SK-N-SH (cell line): ENCODE results near the gene B2M. TPM values are rescaled to one million over a fixed set of nuclear protein-coding genes. Genes with fewer than 3 reads are reported as not detected.

Source experiments
- CTCF ChIA-PET: fragments of 300-600, 350-600 bp; formaldehyde crosslinking; extraction: SDS; loops from one replicate; lab custom pipeline; 2021; lab: Yijun Ruan, JAX
- POLR2A ChIA-PET: fragments of 350-600 bp; sonication (Branson Sonifier 250); formaldehyde crosslinking; extraction: SDS; loops from one replicate; lab custom pipeline; 2020; ENCODE audit warnings: antibody characterized with exemption, inconsistent platforms; lab: Yijun Ruan, JAX
- DNase-seq: peaks from one replicate; pipeline ENCODE4 v3.0.0; 2012
- H2AFZ ChIP-seq: fragments of 200-600 bp; sonication (generic); 2 replicates; pipeline ENCODE4 v1.8.1; 2016; ENCODE audit warnings: antibody characterized with exemption, mild to moderate bottlenecking, low read depth
- H3F3A ChIP-seq: fragments of 200-600 bp; sonication (generic); replicated peaks from 2 replicates; pipeline ENCODE3; 2016; ENCODE audit warnings: antibody characterized with exemption, mild to moderate bottlenecking; ENCODE audit not compliant: insufficient read depth
- H3K27ac ChIP-seq, 2 experiments: fragments of 200-500 bp in 1 of 2; fragments of 200-600 bp in 1 of 2; sonication (Bioruptor generic) in 1 of 2; sonication (generic), shearing (Covaris generic) in 1 of 2; 2 replicates each; pipeline versions ENCODE4 v1.5.1 to v1.6.1; 2014 to 2016; ENCODE audit warnings: low read depth in 2 of 2, inconsistent platforms in 1 of 2, low read length in 1 of 2, mild to moderate bottlenecking in 1 of 2, mixed read lengths in 1 of 2
- H3K27me3 ChIP-seq: fragments of 200-600 bp; sonication (generic), shearing (Covaris generic); 2 replicates; pipeline ENCODE4 v1.6.1; 2016; ENCODE audit warnings: mixed run types; ENCODE audit not compliant: insufficient read depth
- H3K36me3 ChIP-seq, 2 experiments: fragments of 200-500 bp in 1 of 2; fragments of 200-600 bp in 1 of 2; sonication (Bioruptor generic) in 1 of 2; sonication (generic) in 1 of 2; replicated peaks in 1 of 2; 2 replicates each; pipeline versions ENCODE3 to v1.5.1; 2014 to 2016; ENCODE audit warnings: low read length in 1 of 2, mild to moderate bottlenecking in 1 of 2; ENCODE audit not compliant: insufficient read depth in 2 of 2, control insufficient read depth in 1 of 2
- H3K4me1 ChIP-seq, 2 experiments: fragments of 200-500 bp in 1 of 2; fragments of 200-600 bp in 1 of 2; sonication (Bioruptor generic) in 1 of 2; sonication (generic), shearing (Covaris generic) in 1 of 2; 2 replicates each; pipeline versions ENCODE4 v1.5.1 to v1.6.1; 2014 to 2016; ENCODE audit warnings: low read depth in 1 of 2, low read length in 1 of 2, mixed run types in 1 of 2; ENCODE audit not compliant: insufficient read depth in 2 of 2, control insufficient read depth in 1 of 2
- H3K4me2 ChIP-seq: fragments of 200-600 bp; sonication (generic), shearing (Covaris generic); 2 replicates; pipeline ENCODE4 v1.6.1; 2017; ENCODE audit warnings: mixed run types
- H3K4me3 ChIP-seq, 2 experiments: fragments of 200-500 bp in 1 of 2; fragments of 200-600 bp in 1 of 2; sonication (Bioruptor generic) in 1 of 2; sonication (generic), shearing (Covaris generic) in 1 of 2; 2 replicates each; pipeline versions ENCODE4 v1.5.1 to v1.8.1; 2014 to 2016; ENCODE audit warnings: low read depth in 2 of 2, inconsistent platforms in 1 of 2, low read length in 1 of 2, mild to moderate bottlenecking in 1 of 2, mixed read lengths in 1 of 2, moderate library complexity in 1 of 2
- H3K79me2 ChIP-seq: fragments of 200-600 bp; sonication (generic); 2 replicates; pipeline ENCODE4 v1.8.1; 2017; ENCODE audit warnings: mild to moderate bottlenecking; ENCODE audit not compliant: insufficient read depth
- H3K9ac ChIP-seq: fragments of 200-600 bp; sonication (generic); 2 replicates; pipeline ENCODE4 v1.6.1; 2017; ENCODE audit warnings: mixed run types
- H3K9me2 ChIP-seq: fragments of 200-600 bp; sonication (generic); 2 replicates; pipeline ENCODE4 v1.6.1; 2017; ENCODE audit warnings: mixed run types
- H3K9me3 ChIP-seq: fragments of 200-600 bp; sonication (generic); 2 replicates; pipeline ENCODE4 v1.6.1; 2017; ENCODE audit warnings: mixed run types, mild to moderate bottlenecking, moderate library complexity
- H4K20me1 ChIP-seq: fragments of 200-600 bp; sonication (generic); 2 replicates; pipeline ENCODE4 v1.6.1; 2017; ENCODE audit warnings: mild to moderate bottlenecking, mixed run types; ENCODE audit not compliant: insufficient read depth
- CHD2 ChIP-seq: fragments of 150-350 bp; IDR thresholded peaks from 2 replicates; pipeline ENCODE4 v1.6.1; 2018; ENCODE audit warnings: low read length; ENCODE audit not compliant: partially characterized antibody
- GATA2 ChIP-seq: sonication (generic); formaldehyde crosslinking; IDR thresholded peaks from 2 replicates; pipeline ENCODE4 v1.5.0; 2020; ENCODE audit warnings: mild to moderate bottlenecking, missing genetic modification reagents
- JUND ChIP-seq: IDR thresholded peaks from 2 replicates; pipeline ENCODE4 v1.4.0; 2012
- MEF2A ChIP-seq: IDR thresholded peaks from 2 replicates; pipeline ENCODE4 v1.4.0; 2012; ENCODE audit warnings: low read depth, borderline replicate concordance
- MXI1 ChIP-seq: IDR thresholded peaks from 2 replicates; pipeline ENCODE4 v1.6.1; 2012; ENCODE audit warnings: mild to moderate bottlenecking, low read depth, low read length, improper control_type of control experiment
- NFIC ChIP-seq: IDR thresholded peaks from 2 replicates; pipeline ENCODE4 v1.4.0; 2012; ENCODE audit warnings: borderline replicate concordance
- NRF1 ChIP-seq: IDR thresholded peaks from 2 replicates; pipeline ENCODE4 v1.6.1; 2012; ENCODE audit warnings: low read depth, mild to moderate bottlenecking, low read length
- TAF1 ChIP-seq: IDR thresholded peaks from 2 replicates; pipeline ENCODE4 v1.6.1; 2012; ENCODE audit warnings: low read depth, mild to moderate bottlenecking, low read length, moderate library complexity, borderline replicate concordance
- YY1 ChIP-seq: IDR thresholded peaks from 2 replicates; pipeline ENCODE4 v1.4.0; 2012; ENCODE audit warnings: low read depth, mild to moderate bottlenecking
- WGBS: methylation state at CpG from one replicate; pipeline ENCODE4 v1.1.6; 2017; ENCODE audit warnings: low lambda C conversion rate; 5-methylcytosine and 5-hydroxymethylcytosine counted together
- polyA plus RNA-seq, 3 experiments: library from polyadenylated mRNA; depleted of rRNA; stranded (reverse); fragments of >200 nt; gene quantifications; 2 replicates each; pipeline ENCODE4 v1.2.3, GENCODE V29; 2012
- TF ChIP-seq, protein P1 (sequence below): IDR thresholded peaks from 2 replicates; pipeline ENCODE4 v1.4.0; 2012; ENCODE audit warnings: low read depth, borderline replicate concordance
- TF ChIP-seq, protein P2 (sequence below): fragments of 150-350 bp; IDR thresholded peaks from 2 replicates; pipeline ENCODE4 v1.6.1; 2017; ENCODE audit warnings: antibody characterized with exemption, low read length, low read depth, borderline replicate concordance
- TF ChIP-seq, protein P3 (sequence below): fragments of 200-600 bp; sonication (generic); IDR thresholded peaks from 2 replicates; pipeline ENCODE4 v1.6.1; 2017; ENCODE audit warnings: antibody characterized with exemption, mild to moderate bottlenecking, moderate library complexity
- TF ChIP-seq, protein P4 (sequence below): IDR thresholded peaks from 2 replicates; pipeline ENCODE4 v1.4.0; 2012; ENCODE audit warnings: low read depth, borderline replicate concordance
- TF ChIP-seq, protein P5 (sequence below): IDR thresholded peaks from 2 replicates; pipeline ENCODE4; 2012
- TF ChIP-seq, protein P6 (sequence below): IDR thresholded peaks from 2 replicates; pipeline ENCODE4 v1.4.0; 2012; ENCODE audit warnings: low read depth

Gene B2M
- polyA plus RNA-seq, 1 of the 3 experiments (the other 2 are of a cell fraction) = 1,193 TPM

DNA sequence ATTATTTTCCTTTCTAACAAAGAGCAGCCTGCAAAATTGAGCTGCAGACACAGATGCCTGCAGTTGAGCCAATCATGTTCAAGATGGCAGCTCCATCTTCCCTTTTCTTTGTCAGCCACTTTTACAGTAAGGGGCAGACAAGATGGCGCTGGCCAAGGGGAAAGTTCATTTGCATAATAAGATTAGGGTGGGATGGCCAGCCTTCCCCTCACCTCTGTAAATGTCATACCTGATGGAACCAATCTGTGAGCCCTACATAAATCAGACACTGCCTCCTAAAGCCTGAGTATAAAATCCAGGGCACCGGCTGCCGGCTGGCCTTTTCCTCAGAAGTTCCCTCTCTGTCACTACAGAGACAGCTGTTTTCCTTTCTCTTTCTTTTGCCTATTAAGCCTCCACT is 16.0 kb upstream of the B2M start:
- 87% methylated on average over 3 of the region's 3 CpGs for WGBS
- no peaks in the 10 kb centered on the region for H3K9me3 ChIP-seq
- no peak overlapping the region for H3K4me2 ChIP-seq
- ChIA-PET CTCF (no interaction called here), POLR2A (no interaction called here)
- no peaks in the 10 kb centered on the region for H3K4me1 ChIP-seq
- no peaks in the 10 kb centered on the region for H3K36me3 ChIP-seq
- no peaks in the 10 kb centered on the region for H4K20me1 ChIP-seq
- no peak for TF ChIP-seq NRF1
- TF ChIP-seq, protein P1, sequence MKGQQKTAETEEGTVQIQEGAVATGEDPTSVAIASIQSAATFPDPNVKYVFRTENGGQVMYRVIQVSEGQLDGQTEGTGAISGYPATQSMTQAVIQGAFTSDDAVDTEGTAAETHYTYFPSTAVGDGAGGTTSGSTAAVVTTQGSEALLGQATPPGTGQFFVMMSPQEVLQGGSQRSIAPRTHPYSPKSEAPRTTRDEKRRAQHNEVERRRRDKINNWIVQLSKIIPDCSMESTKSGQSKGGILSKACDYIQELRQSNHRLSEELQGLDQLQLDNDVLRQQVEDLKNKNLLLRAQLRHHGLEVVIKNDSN = no peak
- no peak for TF ChIP-seq CHD2
- no peak for TF ChIP-seq YY1
- no peak for TF ChIP-seq MEF2A
- TF ChIP-seq, protein P2, sequence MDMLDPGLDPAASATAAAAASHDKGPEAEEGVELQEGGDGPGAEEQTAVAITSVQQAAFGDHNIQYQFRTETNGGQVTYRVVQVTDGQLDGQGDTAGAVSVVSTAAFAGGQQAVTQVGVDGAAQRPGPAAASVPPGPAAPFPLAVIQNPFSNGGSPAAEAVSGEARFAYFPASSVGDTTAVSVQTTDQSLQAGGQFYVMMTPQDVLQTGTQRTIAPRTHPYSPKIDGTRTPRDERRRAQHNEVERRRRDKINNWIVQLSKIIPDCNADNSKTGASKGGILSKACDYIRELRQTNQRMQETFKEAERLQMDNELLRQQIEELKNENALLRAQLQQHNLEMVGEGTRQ = no peak
- TF ChIP-seq MXI1 = no peak
- TF ChIP-seq, protein P3, sequence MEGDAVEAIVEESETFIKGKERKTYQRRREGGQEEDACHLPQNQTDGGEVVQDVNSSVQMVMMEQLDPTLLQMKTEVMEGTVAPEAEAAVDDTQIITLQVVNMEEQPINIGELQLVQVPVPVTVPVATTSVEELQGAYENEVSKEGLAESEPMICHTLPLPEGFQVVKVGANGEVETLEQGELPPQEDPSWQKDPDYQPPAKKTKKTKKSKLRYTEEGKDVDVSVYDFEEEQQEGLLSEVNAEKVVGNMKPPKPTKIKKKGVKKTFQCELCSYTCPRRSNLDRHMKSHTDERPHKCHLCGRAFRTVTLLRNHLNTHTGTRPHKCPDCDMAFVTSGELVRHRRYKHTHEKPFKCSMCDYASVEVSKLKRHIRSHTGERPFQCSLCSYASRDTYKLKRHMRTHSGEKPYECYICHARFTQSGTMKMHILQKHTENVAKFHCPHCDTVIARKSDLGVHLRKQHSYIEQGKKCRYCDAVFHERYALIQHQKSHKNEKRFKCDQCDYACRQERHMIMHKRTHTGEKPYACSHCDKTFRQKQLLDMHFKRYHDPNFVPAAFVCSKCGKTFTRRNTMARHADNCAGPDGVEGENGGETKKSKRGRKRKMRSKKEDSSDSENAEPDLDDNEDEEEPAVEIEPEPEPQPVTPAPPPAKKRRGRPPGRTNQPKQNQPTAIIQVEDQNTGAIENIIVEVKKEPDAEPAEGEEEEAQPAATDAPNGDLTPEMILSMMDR = no peak
- TF ChIP-seq, protein P4, sequence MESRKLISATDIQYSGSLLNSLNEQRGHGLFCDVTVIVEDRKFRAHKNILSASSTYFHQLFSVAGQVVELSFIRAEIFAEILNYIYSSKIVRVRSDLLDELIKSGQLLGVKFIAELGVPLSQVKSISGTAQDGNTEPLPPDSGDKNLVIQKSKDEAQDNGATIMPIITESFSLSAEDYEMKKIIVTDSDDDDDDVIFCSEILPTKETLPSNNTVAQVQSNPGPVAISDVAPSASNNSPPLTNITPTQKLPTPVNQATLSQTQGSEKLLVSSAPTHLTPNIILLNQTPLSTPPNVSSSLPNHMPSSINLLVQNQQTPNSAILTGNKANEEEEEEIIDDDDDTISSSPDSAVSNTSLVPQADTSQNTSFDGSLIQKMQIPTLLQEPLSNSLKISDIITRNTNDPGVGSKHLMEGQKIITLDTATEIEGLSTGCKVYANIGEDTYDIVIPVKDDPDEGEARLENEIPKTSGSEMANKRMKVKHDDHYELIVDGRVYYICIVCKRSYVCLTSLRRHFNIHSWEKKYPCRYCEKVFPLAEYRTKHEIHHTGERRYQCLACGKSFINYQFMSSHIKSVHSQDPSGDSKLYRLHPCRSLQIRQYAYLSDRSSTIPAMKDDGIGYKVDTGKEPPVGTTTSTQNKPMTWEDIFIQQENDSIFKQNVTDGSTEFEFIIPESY = no peak
- TF ChIP-seq GATA2 = no peak
- TF ChIP-seq, protein P5, sequence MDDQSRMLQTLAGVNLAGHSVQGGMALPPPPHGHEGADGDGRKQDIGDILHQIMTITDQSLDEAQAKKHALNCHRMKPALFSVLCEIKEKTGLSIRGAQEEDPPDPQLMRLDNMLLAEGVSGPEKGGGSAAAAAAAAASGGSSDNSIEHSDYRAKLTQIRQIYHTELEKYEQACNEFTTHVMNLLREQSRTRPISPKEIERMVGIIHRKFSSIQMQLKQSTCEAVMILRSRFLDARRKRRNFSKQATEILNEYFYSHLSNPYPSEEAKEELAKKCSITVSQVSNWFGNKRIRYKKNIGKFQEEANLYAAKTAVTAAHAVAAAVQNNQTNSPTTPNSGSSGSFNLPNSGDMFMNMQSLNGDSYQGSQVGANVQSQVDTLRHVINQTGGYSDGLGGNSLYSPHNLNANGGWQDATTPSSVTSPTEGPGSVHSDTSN = no peak
- no peak for TF ChIP-seq TAF1
- TF ChIP-seq, protein P6, sequence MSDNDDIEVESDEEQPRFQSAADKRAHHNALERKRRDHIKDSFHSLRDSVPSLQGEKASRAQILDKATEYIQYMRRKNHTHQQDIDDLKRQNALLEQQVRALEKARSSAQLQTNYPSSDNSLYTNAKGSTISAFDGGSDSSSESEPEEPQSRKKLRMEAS = no peak
- no peak for TF ChIP-seq JUND
- no peak for TF ChIP-seq NFIC
- TF ChIP-seq, all 33 proteins: peak for 0
- Histone ChIP-seq H3K4me3 (no peak overlapping the region), H3K9me2 (no peaks in the 10 kb centered on the region), H2AFZ (no peak overlapping the region), H3K9ac (no peak overlapping the region), H3K27me3 (no peaks in the 10 kb centered on the region), H3F3A (no peaks in the 10 kb centered on the region), H3K79me2 (no peaks in the 10 kb centered on the region), H3K27ac (no peak overlapping the region)
- DNase-seq = no peak
